Left cardiac atrium (tissue), 4 donors: Measurements from ENCODE around the gene RETN. TPM values are rescaled to one million over a fixed set of nuclear protein-coding genes. Genes with fewer than 3 reads are reported as not detected.

Experiments used
- ATAC-seq, 2 donors: fragments of 200-7000 bp; cut with Tn5 transposase; one replicate each; pipeline ENCODE4 v1.9.1; 2020; ENCODE audit warnings: mild to moderate bottlenecking in 2 of 2, moderate library complexity in 2 of 2
- DNase-seq: peaks from one replicate; pipeline ENCODE4 v3.0.0-alpha.2; 2020
- intact Hi-C, 2 donors: fragments of 100-400 bp; cut with DNase I; formaldehyde crosslinking; loops; one replicate each; pipeline versions ENCODE4 v1.14.1 to v1.15.1; 2022 to 2023
- total RNA-seq, 2 donors: library from RNA; stranded (reverse); fragmentation: NEBNext Ultra II Directional; extraction: Animal tissue kit (Norgen Biotek cat#: 25700); gene quantifications; one replicate each; pipeline ENCODE4 v1.2.1, GENCODE V29; 2021
- donor health status: DM: no; HTN: yes; CAD: no.
- donor health status: DM: no; HTN: yes; CAD: no; lungs with severe emphysema.
- donor health status: DM: yes; HTN: yes; CAD: no.
- donor health status: Dilated cardiomyopathy.

RETN gene
- total RNA-seq, 2 donors from 2014 or later = 1.4 to 1.6 TPM

GRCh38 chr19:7699417-7700401 is 30.9 kb downstream of the RETN start:
- no peak for ATAC-seq
- intact Hi-C loops = no loop called here
- DNase-seq = no peak

- ATAC-seq = no peak
- intact Hi-C loops = no loop called here
- DNase-seq = no peak
Measured at GRCh38 chr19:7701049-7701653, 32.3 kb downstream of the RETN start.

- no peak for DNase-seq
- peak in 1 of 2 donors; percentile 27 for ATAC-seq
- intact Hi-C loops = no loop called here
Measured at GRCh38 chr19:7701654-7702457, 33.0 kb downstream of the RETN start, which contains the start of gene FCER2. TSS of gene FCER2 (minus strand) at chr19:7702131. CDS start at chr19:7699760, 2,371 bp downstream.

GRCh38 chr19:7703332-7703731 is 34.5 kb downstream of the RETN start:
- ATAC-seq (no peak), DNase-seq (no peak)
- intact Hi-C loops = no loop called here

GRCh38 chr19:7704280-7705060 is 35.6 kb downstream of the RETN start:
- ATAC-seq (no peak), DNase-seq (no peak)
- intact Hi-C loops = no loop called here

- peak; percentile 60 to 72 for ATAC-seq
- peak; percentile 49 for DNase-seq
- intact Hi-C loops = no loop called here
Measured at GRCh38 chr19:7705387-7706187, 36.7 kb downstream of the RETN start.

- DNase-seq (no peak), ATAC-seq (no peak)
- intact Hi-C loops = no loop called here
Measured at GRCh38 chr19:7706188-7706954, 37.5 kb downstream of the RETN start.

GRCh38 chr19:7706955-7707456 is 38.2 kb downstream of the RETN start:
- intact Hi-C loops = no loop called here
- ATAC-seq = peak in 1 of 2 donors; percentile 47

GRCh38 chr19:7709932-7710460 is 41.1 kb downstream of the RETN start:
- intact Hi-C loops = no loop called here
- no peak for ATAC-seq
- no peak for DNase-seq

More at GRCh38 chr19:7706955-7707456, 38.2 kb downstream of the RETN start:
- DNase-seq = no peak

- no peak for ATAC-seq
- no peak for DNase-seq
- intact Hi-C loops = no loop called here
Measured at GRCh38 chr19:7710616-7711015, 41.8 kb downstream of the RETN start.

- intact Hi-C loops = no loop called here
- ATAC-seq (no peak), DNase-seq (no peak)
Measured at GRCh38 chr19:7715671-7716070, 46.8 kb downstream of the RETN start.

- DNase-seq = no peak
- no peak for ATAC-seq
- intact Hi-C loops = no loop called here
Measured at GRCh38 chr19:7716762-7717161, 47.9 kb downstream of the RETN start.

GRCh38 chr19:7718668-7719067 is 49.8 kb downstream of the RETN start:
- DNase-seq = no peak

More at GRCh38 chr19:7718668-7719067, 49.8 kb downstream of the RETN start:
- ATAC-seq = no peak
- intact Hi-C loops = no loop called here
